ENCODE data around the gene CUL2. TPM values are rescaled to one million over a fixed set of nuclear protein-coding genes. Genes with fewer than 3 reads are reported as not detected.
"Not testable (repeated sequence)": the region's sequence is repeated elsewhere in the genome, so short reads cannot be mapped to it uniquely, and the experiment has no call there.

The CUL2 gene
- total RNA-seq, 6 experiments from 2014 or later = 13.2 to 20.4 (median 15.9) TPM

GRCh38 chr10:34974364-34975065 is 115.6 kb downstream of the CUL2 start:
- 44% methylated on average over 2 of the region's 8 CpGs for WGBS (ENCODE audit: insufficient coverage, low coverage, low lambda C conversion rate, missing lambda C conversion rate)
- ATAC-seq; H3K27me3 ChIP-seq; H3K27ac ChIP-seq; H3K36me3 ChIP-seq; intact Hi-C loops (cut with DNase I); H3K4me3 ChIP-seq; H3K4me1 ChIP-seq; H3K9me3 ChIP-seq: not testable (repeated sequence)
- TF ChIP-seq CTCF (IDR thresholded peaks at IDR 0.05) = peak in 3 of 4 donors; percentile 19 to 23 (median 21)
- peak in 1 of 3 donors; percentile 31 for DNase-seq

GRCh38 chr10:34973757-34974156 is 116.4 kb downstream of the CUL2 start:
- H3K4me1 ChIP-seq; H3K36me3 ChIP-seq; H3K4me3 ChIP-seq; intact Hi-C loops (cut with DNase I); ATAC-seq; H3K27me3 ChIP-seq; H3K9me3 ChIP-seq; H3K27ac ChIP-seq: not testable (repeated sequence)
- WGBS (ENCODE audit: insufficient coverage, low coverage, low lambda C conversion rate, missing lambda C conversion rate) = no CpG with 5 or more reads among the region's 3 CpGs
- peak in 1 of 3 donors; percentile 27 for DNase-seq

- H3K36me3 ChIP-seq; H3K27me3 ChIP-seq; intact Hi-C loops (cut with DNase I); H3K4me1 ChIP-seq; H3K9me3 ChIP-seq; ATAC-seq; H3K27ac ChIP-seq; H3K4me3 ChIP-seq: not testable (repeated sequence)
- 60% methylated on average over 9 of the region's 9 CpGs for WGBS (ENCODE audit: insufficient coverage, low coverage, low lambda C conversion rate, missing lambda C conversion rate)
- DNase-seq = peak in 1 of 3 donors; percentile 11
Observed at GRCh38 chr10:34973121-34973520, 117.0 kb downstream of the CUL2 start.

- intact Hi-C loops (cut with DNase I); H3K4me3 ChIP-seq; ATAC-seq; H3K4me1 ChIP-seq; H3K9me3 ChIP-seq; H3K36me3 ChIP-seq; DNase-seq; H3K27me3 ChIP-seq; H3K27ac ChIP-seq: not testable (repeated sequence)
- no CpG with 5 or more reads among the region's 2 CpGs for WGBS (ENCODE audit: insufficient coverage, low coverage, low lambda C conversion rate, missing lambda C conversion rate)
Observed at GRCh38 chr10:34972591-34972990, 117.5 kb downstream of the CUL2 start.

GRCh38 chr10:34971606-34972334 is 118.4 kb downstream of the CUL2 start:
- H3K9me3 ChIP-seq; H3K27ac ChIP-seq; ATAC-seq; H3K27me3 ChIP-seq; H3K36me3 ChIP-seq; intact Hi-C loops (cut with DNase I); H3K4me3 ChIP-seq; H3K4me1 ChIP-seq: not testable (repeated sequence)
- WGBS (ENCODE audit: insufficient coverage, low coverage, low lambda C conversion rate, missing lambda C conversion rate) = 90% methylated on average over 6 of the region's 12 CpGs
- peak in 1 of 3 donors; percentile 10 for DNase-seq

GRCh38 chr10:34969171-34969570 is 121.0 kb downstream of the CUL2 start:
- DNase-seq = peak in 1 of 3 donors; percentile 46
- no peaks in the 10 kb centered on the region for H3K27me3 ChIP-seq
- WGBS (ENCODE audit: insufficient coverage, low coverage, low lambda C conversion rate, missing lambda C conversion rate) = 80% methylated on average over 10 of the region's 17 CpGs

More at GRCh38 chr10:34969171-34969570, 121.0 kb downstream of the CUL2 start:
- H3K9me3 ChIP-seq = no peaks in the 10 kb centered on the region
- TF ChIP-seq POLR2A (IDR thresholded peaks at IDR 0.05) (no peak), CTCF (IDR thresholded peaks at IDR 0.05) (no peak)
- H3K4me1 ChIP-seq = no peaks in the 10 kb centered on the region
- intact Hi-C loops (cut with DNase I) = no loop called here
- ATAC-seq = no peak
- no peak overlapping the region for H3K4me3 ChIP-seq
- no peak overlapping the region for H3K27ac ChIP-seq
- no peaks in the 10 kb centered on the region for H3K36me3 ChIP-seq

Measured in right lobe of liver (tissue), 6 donors.